Measurements from ENCODE around the gene RASSF6. TPM values are rescaled to one million over a fixed set of nuclear protein-coding genes. Genes with fewer than 3 reads are reported as not detected.

RASSF6 gene
- total RNA-seq, 1 experiment from 2014 or later, result 0.22 TPM

GRCh38 chr4:73585345-73585744, 34.9 kb downstream of the RASSF6 start:
- H2AK5ac ChIP-seq (ENCODE audit: insufficient read length, low read length), result no peak overlapping the region
- peaks cover 46 to 47% of the 10 kb centered on the region in 2 experiments for H3K4me1 Mint-ChIP-seq
- H3K4me1 ChIP-seq (ENCODE audit: insufficient read depth, low read length), result no peaks in the 10 kb centered on the region; the same call in 1 of the 2 replicates
- no peak overlapping the region for H3K27ac ChIP-seq (ENCODE audit: insufficient read length, low read depth, low read length)
- DNase-seq, result no peak
- no peak overlapping the region for H2BK20ac ChIP-seq (ENCODE audit: low read depth, low read length, poor library complexity, severe bottlenecking)
- no peaks in the 10 kb centered on the region for H3K36me3 Mint-ChIP-seq (ENCODE audit: insufficient read depth in 1 of 3, low read depth in 3 of 3)
- H3K56ac ChIP-seq (ENCODE audit: insufficient read length, low read depth, low read length), result no peak overlapping the region
- H3K4me2 ChIP-seq (ENCODE audit: insufficient read depth, insufficient read length, low read length), result no peak overlapping the region
- no peak overlapping the region for H2BK120ac ChIP-seq (ENCODE audit: low read depth, low read length, poor library complexity, severe bottlenecking)
- no peak overlapping the region for H3K9ac ChIP-seq (ENCODE audit: extremely low read depth, insufficient read length, low read length)
- no peak overlapping the region for H3K4ac ChIP-seq (ENCODE audit: low read depth, low read length)
- H3K23ac ChIP-seq (ENCODE audit: insufficient read length, low read depth, low read length), result no peak overlapping the region
- no peak overlapping the region for H3K18ac ChIP-seq (ENCODE audit: insufficient read length, low read depth, low read length)
- no peaks in the 10 kb centered on the region for H3K9me3 Mint-ChIP-seq
- no peak for TF ChIP-seq CTCF (conservative IDR thresholded peaks at IDR 0.05)
- H3K79me1 ChIP-seq (ENCODE audit: insufficient read depth, low read depth, low read length, poor library complexity, severe bottlenecking), result no peaks in the 10 kb centered on the region
- H3K4me3 Mint-ChIP-seq, result no peak overlapping the region
- no peak overlapping the region for H4K8ac ChIP-seq (replicated peaks; ENCODE audit: insufficient read length, low read depth, low read length)
- no peak overlapping the region for H3K27ac Mint-ChIP-seq
- no peak overlapping the region for H2BK12ac ChIP-seq (ENCODE audit: insufficient read length, low read depth, low read length)
- no peaks in the 10 kb centered on the region for H3K23me2 ChIP-seq (ENCODE audit: insufficient read length, low read depth, low read length, poor library complexity, severe bottlenecking)
- H3K27me3 Mint-ChIP-seq (ENCODE audit: low read depth), result no peaks in the 10 kb centered on the region
- H2BK15ac ChIP-seq (ENCODE audit: low read depth, low read length), result no peak overlapping the region
- H3K79me2 ChIP-seq (ENCODE audit: insufficient read depth, low read length), result no peaks in the 10 kb centered on the region
- H4K5ac ChIP-seq (ENCODE audit: insufficient read length, low read depth, low read length), result no peak overlapping the region
- H2BK5ac ChIP-seq (ENCODE audit: insufficient read length, low read length), result no peak overlapping the region
- H3K27me3 ChIP-seq (ENCODE audit: insufficient read depth, low read length), result no peaks in the 10 kb centered on the region
- no peak overlapping the region for H4K91ac ChIP-seq (ENCODE audit: insufficient read length, low read depth, low read length)
- H3T11ph ChIP-seq (ENCODE audit: low read length), result no peak overlapping the region
- no peaks in the 10 kb centered on the region for H4K20me1 ChIP-seq (ENCODE audit: control insufficient read depth, insufficient read depth, insufficient read length)
- no peak overlapping the region for H2AFZ ChIP-seq (ENCODE audit: low read length)
- no peaks in the 10 kb centered on the region for H3K9me3 ChIP-seq (ENCODE audit: control insufficient read depth, low read depth, low read length)
- no peak overlapping the region for H3K14ac ChIP-seq (ENCODE audit: insufficient read depth, low read length)
